Liver (tissue), 9 donors: ENCODE data around the gene TULP3. TPM values are rescaled to one million over a fixed set of nuclear protein-coding genes. Genes with fewer than 3 reads are reported as not detected.

Source experiments
- DNase-seq: peaks from one replicate; pipeline ENCODE4 v3.0.0-alpha.2; 2017; ENCODE audit warnings: low spot score
- H3K27ac ChIP-seq, 2 donors: one replicate each; pipeline ENCODE4 v1.7.0; 2013; ENCODE audit warnings: inconsistent platforms in 2 of 2, low read length in 2 of 2, control low read depth in 1 of 2, low read depth in 1 of 2, mild to moderate bottlenecking in 1 of 2
- H3K27me3 ChIP-seq, 4 donors: one replicate each; pipeline versions ENCODE4 v1.6.1 to v1.7.0; 2013; ENCODE audit warnings: low read length in 3 of 4, inconsistent platforms in 1 of 4, mild to moderate bottlenecking in 1 of 4, moderate library complexity in 1 of 4; ENCODE audit not compliant: control insufficient read depth in 4 of 4, insufficient read depth in 4 of 4
- H3K36me3 ChIP-seq, 4 donors: one replicate each; pipeline versions ENCODE4 v1.6.1 to v1.7.0; 2013; ENCODE audit warnings: low read length in 3 of 4, mild to moderate bottlenecking in 3 of 4, low read depth in 1 of 4, moderate library complexity in 1 of 4; ENCODE audit not compliant: control insufficient read depth in 4 of 4, insufficient read depth in 3 of 4
- H3K4me1 ChIP-seq, 4 donors: one replicate each; pipeline versions ENCODE4 v1.6.1 to v1.7.0; 2013; ENCODE audit warnings: low read length in 3 of 4, mild to moderate bottlenecking in 3 of 4, moderate library complexity in 1 of 4; ENCODE audit not compliant: control insufficient read depth in 4 of 4, insufficient read depth in 4 of 4
- H3K4me3 ChIP-seq, 3 donors: one replicate each; pipeline versions ENCODE4 v1.6.1 to v1.7.0; 2013; ENCODE audit warnings: low read length in 3 of 3, control low read depth in 1 of 3, low read depth in 1 of 3, mild to moderate bottlenecking in 1 of 3
- H3K9ac ChIP-seq, 2 donors: one replicate each; pipeline ENCODE4 v1.7.0; 2013; ENCODE audit warnings: low read length in 2 of 2, mild to moderate bottlenecking in 2 of 2, moderate library complexity in 2 of 2, control low read depth in 1 of 2, low read depth in 1 of 2
- H3K9me3 ChIP-seq, 4 donors: one replicate each; pipeline versions ENCODE4 v1.6.1 to v1.7.0; 2013; ENCODE audit warnings: low read length in 3 of 4; ENCODE audit not compliant: control insufficient read depth in 4 of 4
- ATF3 ChIP-seq: IDR thresholded peaks from 2 replicates; pipeline ENCODE4 v1.6.1; 2016; ENCODE audit warnings: antibody characterized with exemption
- CTCF ChIP-seq: fragments of 150-350 bp; IDR thresholded peaks from 2 replicates; pipeline ENCODE4 v1.5.1; 2017; ENCODE audit warnings: improper control_type of control experiment, low read depth, low read length; ENCODE audit not compliant: missing input control
- EGR1 ChIP-seq, 2 donors: IDR thresholded peaks; 2 replicates each; pipeline ENCODE4 v1.6.1; 2016 to 2018; ENCODE audit warnings: antibody characterized with exemption in 2 of 2, low read depth in 2 of 2
- FOXA1 ChIP-seq: IDR thresholded peaks from 2 replicates; pipeline ENCODE4 v1.6.1; 2016; ENCODE audit warnings: antibody characterized with exemption
- FOXA2 ChIP-seq: IDR thresholded peaks from 2 replicates; pipeline ENCODE4 v1.6.1; 2016; ENCODE audit warnings: antibody characterized with exemption
- GABPA ChIP-seq, 2 donors: IDR thresholded peaks in 1 of 2; conservative IDR thresholded peaks in 1 of 2; 2 replicates each; pipeline ENCODE4 v1.6.1; 2016; ENCODE audit warnings: antibody characterized with exemption in 2 of 2, mild to moderate bottlenecking in 1 of 2, moderate library complexity in 1 of 2
- HNF4A ChIP-seq, 2 donors: conservative IDR thresholded peaks; 2 replicates each; pipeline ENCODE4 v1.6.1; 2016; ENCODE audit warnings: antibody characterized with exemption in 2 of 2, mild to moderate bottlenecking in 2 of 2
- HNF4G ChIP-seq: IDR thresholded peaks from 2 replicates; pipeline ENCODE4 v1.6.1; 2016; ENCODE audit warnings: antibody characterized with exemption
- JUND ChIP-seq, 2 donors: IDR thresholded peaks; 2 replicates each; pipeline ENCODE4 v1.6.1; 2016; ENCODE audit warnings: antibody characterized with exemption in 2 of 2
- MAX ChIP-seq: IDR thresholded peaks from 2 replicates; pipeline ENCODE4 v1.6.1; 2016; ENCODE audit warnings: antibody characterized with exemption
- NR2F2 ChIP-seq: IDR thresholded peaks from 2 replicates; pipeline ENCODE4 v1.6.1; 2016; ENCODE audit warnings: antibody characterized with exemption
- RAD21 ChIP-seq, 2 donors: IDR thresholded peaks; 2 replicates each; pipeline ENCODE4 v1.6.1; 2016; ENCODE audit warnings: antibody characterized with exemption in 2 of 2, mild to moderate bottlenecking in 2 of 2
- REST ChIP-seq: IDR thresholded peaks from 2 replicates; pipeline ENCODE4 v1.6.1; 2016; ENCODE audit warnings: antibody characterized with exemption, mild to moderate bottlenecking
- RXRA ChIP-seq, 2 donors: IDR thresholded peaks; 2 replicates each; pipeline ENCODE4 v1.6.1; 2017 to 2018; ENCODE audit warnings: antibody characterized with exemption in 2 of 2, mild to moderate bottlenecking in 1 of 2
- SP1 ChIP-seq: IDR thresholded peaks from 2 replicates; pipeline ENCODE4 v1.6.1; 2018; ENCODE audit warnings: antibody characterized with exemption, mild to moderate bottlenecking
- TAF1 ChIP-seq: conservative IDR thresholded peaks from 2 replicates; pipeline ENCODE4 v1.6.1; 2016; ENCODE audit warnings: antibody characterized with exemption, mild to moderate bottlenecking
- YY1 ChIP-seq: IDR thresholded peaks from 2 replicates; pipeline ENCODE4 v1.6.1; 2016; ENCODE audit warnings: antibody characterized with exemption, mild to moderate bottlenecking
- ZBTB33 ChIP-seq: IDR thresholded peaks from 2 replicates; pipeline ENCODE4 v1.6.1; 2016; ENCODE audit warnings: antibody characterized with exemption
- WGBS: extraction: QIAGEN DNeasy Blood & Tissue Kit; methylation state at CpG from one replicate; pipeline ENCODE4 v1.1.7; 2013; 5-methylcytosine and 5-hydroxymethylcytosine counted together
- polyA plus RNA-seq, 2 donors: library from polyadenylated mRNA; stranded (reverse) in 1 of 2; unstranded in 1 of 2; fragments of 200-250 nt in 1 of 2; fragments of >200 nt in 1 of 2; fragmentation: Nextera tagmentation in 1 of 2; extraction: Ambion mirVana in 1 of 2; gene quantifications; one replicate each; pipeline versions ENCODE4 v1.2.1 to v1.2.3, GENCODE V29; 2013 to 2015
- total RNA-seq, 2 donors: library from RNA; depleted of rRNA; stranded (reverse); fragments of >200 nt; gene quantifications; one replicate each; pipeline ENCODE4 v1.2.3, GENCODE V29; 2014
- donor health status: healthy.
- donor health status: healthy.
- donor health status: healthy.
- donor health status: healthy.
- donor health status: healthy.

Gene TULP3
- total and polyA plus RNA-seq, 4 donors, result 3.2 to 4.8 (median 3.7) TPM

GRCh38 chr12:2970744-2971143, 80.1 kb downstream of the TULP3 start (continued):
- TF ChIP-seq REST, result no peak

- H3K9ac ChIP-seq, result no peak overlapping the region
- 95% methylated on average over 9 of the region's 9 CpGs for WGBS
- H3K27ac ChIP-seq, result no peak overlapping the region
- no peak overlapping the region for H3K4me3 ChIP-seq
- DNase-seq, result no peak
- TF ChIP-seq ATF3 (no peak), RXRA (IDR thresholded peaks at IDR 0.05) (no peak), RAD21 (IDR thresholded peaks at IDR 0.05) (no peak), NR2F2 (no peak), TAF1 (no peak), ZBTB33 (no peak), HNF4A (conservative IDR thresholded peaks at IDR 0.05) (no peak), YY1 (no peak), CTCF (no peak), EGR1 (IDR thresholded peaks at IDR 0.05; ENCODE audit: low read depth in 2 of 2) (no peak), HNF4G (no peak), SP1 (no peak), MAX (no peak), GABPA (IDR thresholded peaks at IDR 0.05 in 1 of 2, conservative IDR thresholded peaks at IDR 0.05 in 1 of 2) (no peak), FOXA2 (no peak), FOXA1 (no peak), JUND (IDR thresholded peaks at IDR 0.05) (no peak), REST (no peak)
- no peaks in the 10 kb centered on the region for H3K27me3 ChIP-seq
- H3K4me1 ChIP-seq, result no peaks in the 10 kb centered on the region
- no peaks in the 10 kb centered on the region for H3K36me3 ChIP-seq
- no peaks in the 10 kb centered on the region for H3K9me3 ChIP-seq
These were observed 82.9 kb downstream of the TULP3 start for GRCh38 chr12:2973566-2973965.
